DMS153 treated with DMSO at 0.1 percent for 48 hours (cell line): ENCODE results near the gene CLCN6.

ENCODE experiments used
- DNase-seq: peaks from one replicate; lab custom pipeline; 2025; ENCODE audit not compliant: unreplicated experiment; lab: John Stamatoyannopoulos, UW

CLCN6 gene

DNA sequence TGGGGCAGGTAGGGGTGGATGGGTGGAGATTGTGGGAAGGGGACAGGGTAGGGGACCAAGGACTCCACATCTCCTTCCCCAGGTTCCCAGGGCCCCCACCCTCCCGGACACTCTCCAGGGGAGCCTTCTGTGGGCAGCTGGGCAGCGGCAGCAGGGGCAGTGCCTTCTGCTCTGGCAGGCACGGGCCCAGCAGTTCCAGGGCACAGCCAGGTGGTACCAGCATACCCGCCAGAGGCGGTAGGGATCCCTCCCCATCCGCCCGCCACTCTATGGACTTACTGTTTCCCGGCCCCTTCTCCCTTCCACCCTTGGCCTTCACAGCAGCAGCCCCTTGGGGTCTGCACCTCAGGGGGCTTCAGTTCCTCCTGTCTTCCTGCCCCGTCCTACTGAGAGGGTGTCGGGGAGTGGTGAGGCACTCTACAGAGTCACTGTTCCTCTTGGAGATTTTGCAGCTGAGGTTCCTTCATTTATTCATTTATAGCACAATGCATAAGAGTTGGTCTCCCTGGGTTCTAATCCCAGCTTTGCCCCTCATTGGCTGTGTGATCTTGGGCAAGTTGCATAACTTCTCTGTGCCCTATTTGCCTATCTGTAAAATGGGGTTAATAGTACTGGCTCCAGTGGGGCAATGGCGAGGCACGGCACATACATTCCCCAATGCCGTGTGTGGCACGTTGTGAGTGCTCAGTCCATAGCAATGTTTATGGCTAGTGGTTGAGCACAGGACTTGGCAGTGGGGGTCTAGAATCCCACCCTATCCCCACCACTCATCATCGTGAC, 27.0 kb upstream of the CLCN6 start:
- no peak for DNase-seq

DNA sequence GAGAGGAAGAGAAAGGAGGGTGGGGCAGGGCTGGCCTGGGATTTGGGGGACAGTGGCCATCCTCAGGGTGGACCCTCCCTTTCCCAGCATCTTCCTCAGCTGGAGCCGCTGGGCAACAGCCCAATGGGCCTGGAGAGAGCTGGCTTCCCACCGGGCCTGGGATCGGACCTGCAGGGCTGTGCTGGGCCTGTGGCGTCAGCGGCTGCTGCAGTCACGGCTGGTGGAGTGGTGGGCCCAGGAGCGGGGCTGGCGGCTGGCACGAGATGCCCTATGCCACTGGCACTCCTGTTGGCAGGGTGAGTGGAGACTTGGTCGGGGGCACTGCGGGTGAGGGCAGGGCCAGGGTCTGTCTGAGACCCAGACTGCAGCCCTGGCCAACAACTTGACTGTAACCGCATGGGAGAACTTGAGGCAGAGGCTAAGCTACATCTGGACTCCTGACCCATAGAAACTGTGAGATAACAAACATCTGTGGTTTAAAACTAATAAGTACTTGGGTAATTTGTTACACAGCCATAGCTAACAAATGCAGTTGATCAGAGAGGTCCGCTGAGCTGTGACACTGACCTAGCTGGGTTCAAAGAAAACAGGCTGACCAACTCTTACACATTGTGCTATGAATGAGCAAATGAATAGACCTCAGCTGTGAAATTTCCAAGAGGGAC, 26.1 kb upstream of the CLCN6 start:
- no peak for DNase-seq

DNA sequence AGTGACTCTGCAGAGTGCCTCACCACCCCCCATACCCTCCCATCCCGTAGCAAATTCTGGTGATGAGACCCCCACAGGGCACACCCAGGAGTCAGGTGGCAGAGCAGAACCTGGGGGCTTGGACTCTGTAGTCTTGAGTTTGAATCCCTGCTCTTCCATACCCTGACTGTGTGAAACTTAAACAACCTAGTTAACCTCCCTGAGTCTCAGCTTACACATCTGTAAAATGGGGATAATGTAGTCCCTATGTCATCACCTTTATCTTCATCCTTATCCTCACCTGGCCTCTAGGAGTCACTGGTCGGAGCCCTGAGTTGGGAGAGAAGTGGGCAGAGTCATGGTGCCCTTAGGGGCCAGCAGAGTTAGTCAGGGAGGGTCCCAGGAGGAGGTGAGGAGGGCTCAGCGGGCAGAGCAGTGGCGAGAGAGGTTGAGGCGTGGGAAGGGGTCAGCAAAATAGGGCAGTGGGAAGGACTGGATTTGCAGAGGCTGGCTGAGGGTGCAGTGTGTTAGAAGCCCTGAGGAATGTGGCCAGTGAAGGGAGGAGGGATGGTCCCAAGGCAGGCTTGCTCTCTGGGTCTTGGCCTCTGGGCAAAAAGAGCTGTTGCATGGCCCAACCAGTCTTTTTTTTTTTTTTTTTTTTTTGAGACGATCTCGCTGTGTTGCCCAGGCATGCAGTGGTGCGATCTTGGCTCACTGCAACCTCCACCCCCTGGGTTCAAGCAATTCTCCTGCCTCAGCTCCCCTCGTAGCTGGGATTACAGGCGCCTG, 25.4 kb upstream of the CLCN6 start:
- no peak for DNase-seq

DNA sequence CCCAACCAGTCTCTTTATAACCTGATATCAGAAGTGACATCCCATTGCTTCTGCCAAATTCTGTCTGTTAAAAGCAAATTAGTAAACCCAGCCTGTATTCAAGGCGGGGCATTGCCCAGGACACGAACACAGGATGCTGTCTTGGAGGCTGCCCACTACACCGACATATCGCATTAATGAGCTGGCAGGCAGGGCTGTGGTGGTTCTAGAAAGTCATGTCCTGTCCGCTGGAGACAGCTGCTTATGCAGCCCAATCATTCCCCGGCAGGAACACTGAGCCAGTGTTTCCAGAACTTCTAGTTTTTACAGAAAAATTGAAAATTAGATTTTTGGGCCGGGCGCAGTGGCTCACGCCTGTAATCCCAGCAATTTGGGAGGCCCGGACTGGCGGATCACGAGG, 24.7 kb upstream of the CLCN6 start:
- DNase-seq: no peak

DNA sequence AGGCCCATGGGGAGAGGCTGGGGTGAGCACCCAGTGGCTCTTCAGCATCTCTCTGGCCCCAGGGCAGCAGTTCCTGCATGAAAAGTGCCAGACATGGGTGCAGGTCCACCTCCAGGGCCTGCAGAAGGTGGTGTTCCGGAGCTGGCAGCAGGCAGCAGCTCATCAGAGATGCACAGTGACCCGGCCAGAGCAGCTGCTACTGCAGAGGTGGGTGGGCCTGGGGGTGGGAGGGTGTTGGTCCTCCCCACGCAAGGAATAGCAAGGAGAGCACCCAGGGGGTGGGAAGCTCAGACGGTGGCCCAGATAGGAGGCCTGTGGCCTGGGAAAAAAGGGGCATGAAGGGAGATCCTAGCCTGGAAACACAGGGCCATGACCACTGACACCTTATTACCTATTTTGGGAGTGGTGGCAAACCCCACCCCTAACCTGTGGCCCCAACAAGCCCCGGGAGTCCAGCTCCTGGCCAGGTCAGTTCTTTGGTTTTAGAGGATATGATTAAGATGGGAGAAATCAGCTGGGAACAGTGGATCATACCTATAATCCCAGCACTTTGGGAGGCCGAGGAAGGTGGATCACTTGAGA, 23.8 kb upstream of the CLCN6 start:
- no peak for DNase-seq

DNA sequence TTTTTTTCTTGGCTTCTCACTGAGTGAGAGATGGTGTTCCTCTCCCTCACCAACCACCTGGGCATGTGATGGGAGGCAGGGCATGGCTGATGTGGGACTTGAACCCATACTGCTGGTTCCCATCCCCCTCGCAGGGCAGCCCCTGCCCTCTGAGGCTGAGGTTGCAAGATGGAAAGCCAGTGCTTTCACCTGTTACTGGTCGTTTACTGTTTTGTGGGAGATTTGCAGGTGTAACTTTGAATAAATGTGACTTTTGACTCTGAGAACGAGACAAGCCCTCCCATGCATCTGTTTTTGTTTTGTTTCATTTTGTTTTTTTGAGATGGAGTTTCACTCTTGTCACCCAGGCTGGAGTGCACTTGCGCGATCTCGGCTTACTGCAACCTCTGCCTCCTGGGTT, 22.4 kb upstream of the CLCN6 start:
- DNase-seq: no peak

DNA sequence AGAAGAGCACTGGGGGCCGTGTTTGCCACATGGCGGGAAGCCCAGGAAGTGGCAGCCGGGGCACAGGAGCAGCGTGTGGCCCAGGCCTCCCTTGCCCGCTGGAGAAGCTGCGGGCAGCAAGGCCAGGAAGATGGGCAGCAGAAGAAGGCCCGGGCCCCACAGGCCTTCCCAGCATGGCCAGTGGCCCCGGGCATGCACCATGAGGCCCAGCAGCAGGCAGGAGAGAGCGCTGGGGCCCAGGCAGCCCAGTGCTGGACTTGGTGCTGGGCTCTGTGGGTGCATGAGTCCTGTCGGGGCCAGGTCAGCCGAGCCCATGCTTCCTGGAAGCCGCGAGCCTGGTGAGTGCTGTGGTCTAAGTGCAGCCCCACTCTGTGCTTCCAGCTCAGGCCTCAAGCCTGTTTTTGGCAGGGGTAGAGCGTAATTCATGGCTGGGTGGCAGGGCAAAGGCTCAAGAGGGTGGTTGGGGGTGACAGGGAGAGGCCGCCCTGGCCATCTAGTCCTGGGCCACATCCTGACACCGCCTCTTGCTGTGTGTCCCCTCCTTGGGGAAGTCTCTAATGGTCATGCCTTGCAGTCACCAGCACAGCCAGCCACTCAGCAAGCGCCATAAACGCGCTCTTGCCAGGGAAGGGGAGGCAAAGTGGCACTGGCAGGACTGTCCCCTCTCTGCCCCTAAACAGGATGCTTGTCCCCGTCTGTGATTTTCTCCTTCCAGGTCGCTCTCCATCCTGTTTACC, 21.6 kb upstream of the CLCN6 start:
- no peak for DNase-seq

DNA sequence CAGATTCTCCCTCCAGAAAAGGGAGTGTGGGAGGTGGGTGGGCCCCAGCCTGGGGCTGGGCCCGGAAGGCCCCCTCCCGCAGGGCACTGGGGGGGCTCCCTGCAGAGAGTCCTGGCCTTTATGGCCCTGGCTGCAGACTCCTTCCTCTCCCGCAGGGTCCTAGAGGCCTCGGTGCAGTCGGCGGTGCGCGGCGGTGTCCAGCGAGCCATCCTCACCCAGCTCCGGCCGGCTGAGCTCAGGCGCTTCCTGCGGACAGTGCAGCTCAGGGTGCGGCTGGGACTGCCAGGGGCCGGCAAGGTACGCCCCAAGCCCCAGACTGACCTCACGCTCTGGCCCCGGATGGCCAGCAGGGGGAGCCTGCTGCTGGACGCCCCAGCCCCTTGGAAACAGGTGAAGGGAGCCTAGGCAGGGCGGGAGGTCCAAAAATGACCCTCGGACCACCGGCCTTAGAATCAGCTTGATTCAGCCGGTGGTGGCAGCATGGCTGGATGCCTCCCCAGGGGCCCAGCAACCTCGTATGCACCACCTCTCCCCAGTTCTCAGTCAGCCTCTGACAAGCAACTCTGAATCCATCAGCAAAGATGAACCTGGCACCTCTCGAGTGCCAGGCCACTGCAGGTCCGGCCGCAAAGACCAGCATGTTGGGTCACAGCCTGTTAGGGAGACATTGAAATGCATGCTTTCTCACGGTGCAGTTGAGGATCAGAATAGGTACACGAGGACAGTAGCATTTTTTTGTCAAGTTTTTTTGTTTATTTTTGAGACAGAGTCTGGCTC, 20.8 kb upstream of the CLCN6 start:
- DNase-seq: peak; percentile 17

DNA sequence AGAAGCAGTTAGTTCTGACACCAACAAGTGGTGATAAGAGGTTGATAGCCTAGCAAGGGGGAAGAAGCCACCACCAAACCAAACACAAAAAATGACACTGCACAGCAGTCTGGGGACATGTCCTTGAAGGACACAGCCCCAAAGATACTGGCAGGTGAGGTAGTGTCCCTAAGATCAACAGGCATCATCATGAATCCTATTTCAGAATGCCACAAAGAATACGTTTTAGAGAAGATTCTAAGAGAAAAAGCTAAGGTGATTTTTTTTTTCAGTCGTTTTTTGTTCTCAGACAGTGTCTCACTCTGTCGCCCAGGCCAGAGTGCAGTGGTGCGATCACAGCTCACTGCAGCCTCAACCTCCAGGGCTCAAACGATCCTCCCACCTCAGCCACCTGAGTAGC, 19.8 kb upstream of the CLCN6 start:
- no peak for DNase-seq

DNA sequence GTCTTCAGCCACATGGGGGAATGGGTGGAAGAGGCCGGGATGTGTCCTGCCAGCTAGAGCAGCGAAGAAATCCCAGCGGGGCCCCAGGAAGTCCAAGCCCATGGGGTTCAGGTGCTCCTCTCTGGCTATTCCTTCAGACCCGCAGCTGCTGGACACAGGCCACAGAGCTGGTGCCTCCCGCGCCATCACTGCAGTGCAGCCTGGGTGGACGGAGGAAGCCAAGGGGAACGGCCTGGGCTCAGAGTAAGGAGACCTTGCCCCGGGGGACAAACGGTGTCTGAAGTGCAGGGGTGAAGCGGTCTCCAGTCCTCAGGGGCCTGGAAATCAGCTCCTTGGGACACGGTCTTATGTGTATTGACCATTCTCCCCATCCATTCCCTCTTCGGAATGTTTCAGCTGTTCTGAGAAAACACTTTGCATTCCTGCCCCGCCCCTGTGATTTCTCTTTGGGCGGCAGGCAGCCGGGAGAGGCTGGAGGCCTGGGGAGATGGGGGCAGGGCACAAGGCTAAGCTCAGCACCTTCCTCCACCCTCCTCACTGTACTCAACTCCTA, 18.7 kb upstream of the CLCN6 start:
- no peak for DNase-seq

DNA sequence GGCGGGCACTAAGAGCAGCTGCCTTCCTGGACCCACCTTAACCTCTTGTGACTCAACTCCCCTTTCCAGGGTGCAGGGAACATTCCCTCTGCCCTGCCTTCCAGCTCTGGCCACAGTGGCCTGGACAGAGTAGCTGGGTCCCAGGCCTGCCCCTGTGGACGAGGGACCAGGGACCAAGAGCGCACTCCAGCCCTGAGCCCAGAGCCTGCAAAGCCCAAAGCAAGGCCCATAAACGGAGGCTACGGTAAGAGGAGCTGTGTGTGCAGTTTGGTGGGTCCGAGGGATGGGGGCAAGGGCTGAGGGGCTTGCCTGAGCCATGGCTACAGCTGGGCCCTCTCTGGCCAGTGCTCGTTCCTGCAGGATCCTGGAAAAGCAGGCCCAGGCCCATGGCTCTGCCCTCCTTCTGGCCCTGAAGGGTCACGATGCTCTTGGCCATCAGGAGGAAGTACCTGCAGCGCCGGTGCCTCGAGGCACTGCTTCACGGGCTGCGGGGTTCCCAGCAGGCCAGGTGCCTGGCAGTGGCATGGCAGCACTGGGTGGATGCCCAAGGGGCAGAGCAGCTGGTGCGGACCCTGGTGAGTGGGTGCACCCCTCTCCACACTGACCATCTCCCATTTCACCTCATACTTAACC, 18.1 kb upstream of the CLCN6 start:
- DNase-seq: no peak

DNA sequence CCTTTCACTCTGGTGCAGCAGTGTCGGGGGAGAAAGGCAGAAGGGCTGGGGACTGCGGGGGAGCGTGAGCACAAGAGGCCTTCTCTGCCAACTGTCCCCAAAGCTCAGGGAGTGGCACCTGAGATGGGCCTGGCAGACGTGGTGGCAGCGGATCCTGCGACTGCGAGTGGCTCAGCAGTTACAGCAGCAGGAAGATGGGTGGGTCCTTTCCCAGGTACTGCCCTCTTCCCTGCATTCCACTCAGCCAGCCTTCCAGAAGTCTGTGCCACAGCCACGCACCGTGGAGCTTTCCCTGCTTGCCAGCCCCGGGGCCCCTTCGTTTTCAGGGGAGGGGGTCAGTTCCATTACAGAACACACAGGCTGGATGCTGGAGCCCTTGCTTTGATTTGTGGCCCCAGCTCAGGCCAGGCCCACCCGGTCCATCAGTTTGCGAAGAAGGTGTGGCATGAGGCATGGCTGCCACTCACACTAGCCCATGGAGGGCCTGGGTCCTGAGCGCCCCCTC, 17.4 kb upstream of the CLCN6 start:
- DNase-seq: no peak

DNA sequence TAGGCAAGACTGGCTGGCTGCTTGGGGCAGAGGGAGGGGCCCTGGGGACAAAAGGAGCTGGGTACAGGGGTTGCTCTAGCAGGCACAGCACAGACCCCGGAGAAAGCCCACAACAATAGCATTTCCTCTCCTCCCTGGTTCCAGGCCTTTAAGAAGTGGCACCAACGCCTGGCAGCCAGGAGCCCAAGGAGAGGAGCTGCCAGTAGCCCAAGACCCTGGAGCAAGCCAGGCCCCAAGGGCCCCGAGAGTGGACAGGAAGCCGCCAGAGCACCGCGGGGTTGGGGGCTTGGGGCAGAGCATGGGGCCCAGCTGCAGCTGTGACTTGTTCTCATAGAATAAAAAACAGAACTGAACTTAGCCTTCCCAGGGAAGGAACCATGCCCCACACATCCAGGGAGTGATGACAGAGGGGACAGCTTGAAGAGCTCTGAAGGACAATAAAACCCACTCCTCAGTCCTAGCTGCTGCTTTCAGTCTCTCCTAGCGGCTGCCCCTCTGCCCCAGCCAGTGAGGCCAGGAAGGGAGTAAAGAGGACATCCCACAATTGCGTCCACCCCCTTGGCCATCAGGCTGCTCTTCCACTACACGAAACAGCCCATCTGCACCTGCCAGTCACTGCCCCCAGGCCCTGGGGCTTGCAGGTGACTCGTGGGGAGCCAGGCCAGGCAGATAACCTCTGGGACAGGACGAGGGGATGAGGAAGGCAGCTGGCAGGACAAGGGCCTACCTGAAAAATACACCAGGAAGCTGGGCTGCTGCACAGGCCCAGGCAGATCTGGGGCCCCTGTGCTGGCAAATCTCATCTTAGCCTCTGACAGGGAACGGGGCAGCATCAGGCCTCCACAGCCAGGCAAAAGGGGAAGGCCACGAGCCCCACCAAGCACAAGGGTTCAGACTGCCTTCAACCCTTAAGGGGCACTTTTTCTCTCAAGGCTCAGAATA, 16.6 kb upstream of the CLCN6 start:
- no peak for DNase-seq

DNA sequence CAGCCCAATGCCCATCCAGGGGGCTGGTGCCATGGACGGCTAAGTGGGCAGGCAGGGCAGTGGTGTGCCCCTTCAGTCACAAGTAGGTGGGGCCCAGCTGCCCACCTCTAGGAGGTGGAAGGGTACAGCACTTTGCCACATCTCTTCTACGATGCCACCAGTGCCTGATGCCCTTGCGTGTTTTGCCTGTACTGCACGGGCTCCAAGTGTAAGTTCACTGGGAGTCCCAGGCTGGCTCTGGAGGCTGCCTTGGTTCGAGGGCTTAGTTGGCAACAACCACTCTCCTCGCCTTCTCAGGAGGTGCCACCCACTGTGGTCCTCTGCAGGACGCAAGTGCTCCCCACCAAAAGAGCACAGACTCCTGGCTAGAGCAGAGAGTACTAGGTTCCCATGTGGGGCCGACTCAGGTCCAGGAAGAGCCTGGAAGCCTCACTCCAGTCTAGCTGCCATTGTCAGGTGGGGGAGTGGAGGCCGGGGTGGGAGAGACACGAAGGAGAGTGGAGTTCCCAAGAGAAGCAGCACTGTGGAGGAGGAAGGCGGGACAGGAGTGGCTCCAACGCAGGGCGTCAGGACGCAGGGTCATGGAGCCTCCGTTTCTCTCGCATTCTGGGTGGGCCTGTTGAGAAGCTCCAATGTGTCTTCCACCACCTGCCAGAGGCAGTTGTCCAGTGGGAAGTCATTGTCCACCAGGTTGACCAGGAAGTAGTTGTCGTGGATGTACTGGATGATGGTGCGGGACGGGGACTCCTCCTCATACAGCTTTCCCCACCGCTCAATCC, 15.7 kb upstream of the CLCN6 start:
- no peak for DNase-seq

DNA sequence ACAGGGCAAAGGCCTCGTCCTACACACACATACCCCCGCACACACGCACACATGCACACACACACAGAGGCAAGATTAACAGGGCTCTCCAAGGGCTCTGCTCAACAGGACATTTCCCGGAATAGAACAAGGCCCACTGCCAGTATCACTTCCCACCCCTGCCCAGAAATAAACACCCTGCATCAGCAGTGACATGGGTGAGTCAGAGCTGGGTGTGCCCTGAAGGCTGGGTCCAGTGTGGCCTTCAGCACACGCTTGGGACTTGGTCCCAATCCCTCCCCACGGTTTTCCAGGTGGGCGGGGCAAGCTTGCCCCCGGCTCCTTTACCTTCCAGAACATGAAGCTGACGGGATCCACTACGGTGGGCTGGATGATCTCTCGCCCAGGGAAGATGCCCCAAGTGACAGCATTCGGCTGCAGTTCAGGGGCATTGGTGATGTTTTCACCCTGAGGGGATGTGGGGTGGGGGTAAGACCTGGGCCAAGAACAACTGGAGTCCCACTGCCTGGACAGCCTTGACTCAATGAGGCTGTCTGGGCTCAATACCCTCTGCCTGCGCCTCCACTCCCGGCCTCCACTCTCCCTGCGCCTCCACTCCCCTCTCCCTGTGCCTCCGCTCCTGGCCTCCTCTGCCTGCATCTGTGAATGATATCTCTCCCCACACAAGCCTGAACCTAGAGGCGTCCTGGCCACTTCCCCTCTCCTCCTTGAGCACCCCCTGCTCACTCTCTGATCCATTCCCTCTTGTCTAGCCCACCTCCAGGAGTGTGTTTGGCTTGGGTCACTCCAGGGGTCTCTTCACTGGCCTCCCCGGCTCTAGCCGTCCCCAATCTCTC, 14.9 kb upstream of the CLCN6 start:
- DNase-seq: no peak

DNA sequence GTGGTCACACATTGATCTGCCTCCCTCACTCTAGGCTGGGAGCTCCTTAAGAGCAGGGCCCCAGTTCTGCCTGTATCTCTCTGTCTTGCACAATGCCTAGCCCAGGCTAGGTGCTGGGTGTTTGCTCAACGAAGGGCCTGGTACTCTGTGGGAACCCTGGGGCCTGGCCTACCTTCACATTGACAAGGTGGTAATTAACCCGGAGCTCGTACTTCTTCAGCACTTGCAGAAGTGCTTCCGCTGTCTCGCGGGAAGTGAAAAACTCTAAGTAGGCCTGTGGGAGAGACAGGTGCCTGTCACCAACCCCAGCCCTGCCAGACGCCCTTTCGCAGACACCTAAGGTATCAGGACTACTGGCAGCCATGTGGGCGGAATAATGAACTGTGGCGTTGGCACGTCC, 13.9 kb upstream of the CLCN6 start:
- no peak for DNase-seq

DNA sequence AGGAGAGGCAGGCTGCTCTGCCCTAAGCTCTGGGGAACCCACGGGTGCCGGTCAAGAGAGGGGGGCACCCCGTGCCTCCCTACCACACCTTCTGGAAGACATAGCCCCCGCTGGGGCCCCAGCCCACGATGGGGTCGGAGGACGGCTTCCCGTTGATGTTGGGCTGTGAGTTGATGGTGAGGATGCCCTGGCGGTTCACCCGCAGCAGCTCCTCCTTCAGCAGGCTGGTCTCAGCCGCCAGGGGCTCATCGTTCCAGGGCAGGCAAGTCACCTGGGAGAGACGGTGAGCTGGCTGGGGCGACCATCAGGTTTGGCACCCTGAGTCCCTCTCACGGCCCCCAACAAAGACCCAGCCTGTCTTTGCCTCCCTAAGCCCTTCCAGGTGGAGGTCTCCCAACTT, 12.2 kb upstream of the CLCN6 start:
- DNase-seq: no peak
